ENCODE results near the gene ROR2. TPM values are rescaled to one million over a fixed set of nuclear protein-coding genes. Genes with fewer than 3 reads are reported as not detected.
"Not testable (repeated sequence)": the region's sequence is repeated elsewhere in the genome, so short reads cannot be mapped to it uniquely, and the experiment has no call there.

ROR2 gene
- total and polyA plus RNA-seq, 4 experiments from 2014 or later: 0.17 to 0.31 (median 0.29) TPM; not detected in 1

GRCh38 chr9:91558395-91558794 is 391.6 kb downstream of the ROR2 start:
- Histone ChIP-seq H3K4me3 (ENCODE audit: low read length in 2 of 2) (no peak overlapping the region), H3K27me3 (ENCODE audit: insufficient read depth, low read length) (no peaks in the 10 kb centered on the region), H3K9me3 (ENCODE audit: control insufficient read depth in 1 of 2, low read length in 2 of 2) (no peaks in the 10 kb centered on the region), H3K4me1 (ENCODE audit: insufficient read depth, low read length) (no peaks in the 10 kb centered on the region), H3K36me3 (ENCODE audit: insufficient read depth, low read length) (no peaks in the 10 kb centered on the region), H3K27ac (ENCODE audit: low read depth, low read length) (no peak overlapping the region)
- no peak for DNase-seq
- Mint-ChIP-seq H3K36me3 (no peaks in the 10 kb centered on the region), H3K27ac (no peak overlapping the region), H3K9me3 (no peaks in the 10 kb centered on the region), H3K4me3 (no peak overlapping the region), H3K27me3 (peaks cover 3 to 8% of the 10 kb centered on the region in 2 donors), H3K4me1 (no peaks in the 10 kb centered on the region)
- POLR2A ChIA-PET (ENCODE audit: partially characterized antibody): no interaction called here
- intact Hi-C loops (cut with micrococcal nuclease): no loop called here
- CTCF ChIA-PET (ENCODE audit: partially characterized antibody): no interaction called here

GRCh38 chr9:91557327-91557726 is 392.7 kb downstream of the ROR2 start:
- DNase-seq: no peak
- POLR2A ChIA-PET (ENCODE audit: partially characterized antibody): no interaction called here
- intact Hi-C loops (cut with micrococcal nuclease): no loop called here
- no peaks in the 10 kb centered on the region for H3K27me3 ChIP-seq (ENCODE audit: insufficient read depth, low read length)
- CTCF ChIA-PET (ENCODE audit: partially characterized antibody): no interaction called here
- H3K4me1 ChIP-seq (ENCODE audit: insufficient read depth, low read length): no peaks in the 10 kb centered on the region
- Mint-ChIP-seq H3K4me3 (no peak overlapping the region), H3K9me3 (no peaks in the 10 kb centered on the region), H3K27ac (no peak overlapping the region), H3K36me3 (no peaks in the 10 kb centered on the region), H3K4me1 (no peaks in the 10 kb centered on the region), H3K27me3 (peaks cover 3 to 8% of the 10 kb centered on the region in 2 donors)
- no peaks in the 10 kb centered on the region for H3K36me3 ChIP-seq (ENCODE audit: insufficient read depth, low read length)
- no peaks in the 10 kb centered on the region for H3K9me3 ChIP-seq (ENCODE audit: control insufficient read depth in 1 of 2, low read length in 2 of 2)
- H3K4me3 ChIP-seq (ENCODE audit: low read length in 2 of 2): no peak overlapping the region
- H3K27ac ChIP-seq (ENCODE audit: low read depth, low read length): no peak overlapping the region

- H3K4me1 ChIP-seq (ENCODE audit: insufficient read depth, low read length): no peaks in the 10 kb centered on the region
- H3K36me3 ChIP-seq (ENCODE audit: insufficient read depth, low read length): no peaks in the 10 kb centered on the region
- ChIA-PET CTCF (ENCODE audit: partially characterized antibody) (no interaction called here), POLR2A (ENCODE audit: partially characterized antibody) (no interaction called here)
- Mint-ChIP-seq H3K36me3 (no peaks in the 10 kb centered on the region), H3K4me3 (no peak overlapping the region), H3K27ac (no peak overlapping the region), H3K27me3 (peaks cover 5 to 9% of the 10 kb centered on the region in 2 donors), H3K4me1 (no peaks in the 10 kb centered on the region), H3K9me3 (no peaks in the 10 kb centered on the region)
- H3K27me3 ChIP-seq (ENCODE audit: insufficient read depth, low read length): no peaks in the 10 kb centered on the region
- intact Hi-C loops (cut with micrococcal nuclease): no loop called here
- no peaks in the 10 kb centered on the region for H3K9me3 ChIP-seq (ENCODE audit: control insufficient read depth in 1 of 2, low read length in 2 of 2)
- DNase-seq: no peak
- no peak overlapping the region for H3K4me3 ChIP-seq (ENCODE audit: low read length in 2 of 2)
- no peak overlapping the region for H3K27ac ChIP-seq (ENCODE audit: low read depth, low read length)
These were observed 394.9 kb downstream of the ROR2 start for GRCh38 chr9:91555132-91555531.

GRCh38 chr9:91549177-91549576 is 400.9 kb downstream of the ROR2 start:
- intact Hi-C loops (cut with micrococcal nuclease): no loop called here
- no peak overlapping the region for H3K27ac ChIP-seq (ENCODE audit: low read depth, low read length)
- POLR2A ChIA-PET (ENCODE audit: partially characterized antibody): no interaction called here

GRCh38 chr9:91547081-91547480 is 402.9 kb downstream of the ROR2 start:
- CTCF ChIA-PET (ENCODE audit: partially characterized antibody): no interaction called here
- Histone ChIP-seq H3K36me3 (ENCODE audit: insufficient read depth, low read length) (no peaks in the 10 kb centered on the region), H3K27me3 (ENCODE audit: insufficient read depth, low read length) (no peaks in the 10 kb centered on the region), H3K4me3 (ENCODE audit: low read length in 2 of 2) (no peak overlapping the region), H3K27ac (ENCODE audit: low read depth, low read length) (no peak overlapping the region), H3K9me3 (ENCODE audit: control insufficient read depth in 1 of 2, low read length in 2 of 2) (no peaks in the 10 kb centered on the region), H3K4me1 (ENCODE audit: insufficient read depth, low read length) (no peaks in the 10 kb centered on the region)
- no peak for DNase-seq
- Mint-ChIP-seq H3K4me1 (peaks cover 0 to 2% (median 0%) of the 10 kb centered on the region in 4 donors), H3K36me3 (no peaks in the 10 kb centered on the region), H3K27me3 (peaks cover 3 to 8% of the 10 kb centered on the region in 2 donors), H3K4me3 (no peak overlapping the region), H3K27ac (no peak overlapping the region), H3K9me3 (peaks cover 0 to 2% (median 0%) of the 10 kb centered on the region in 8 donors)
- POLR2A ChIA-PET (ENCODE audit: partially characterized antibody): no interaction called here
- intact Hi-C loops (cut with micrococcal nuclease): no loop called here

More at GRCh38 chr9:91549177-91549576, 400.9 kb downstream of the ROR2 start:
- CTCF ChIA-PET (ENCODE audit: partially characterized antibody): no interaction called here
- Histone ChIP-seq H3K27me3 (ENCODE audit: insufficient read depth, low read length) (no peaks in the 10 kb centered on the region), H3K9me3 (ENCODE audit: control insufficient read depth in 1 of 2, low read length in 2 of 2) (no peaks in the 10 kb centered on the region), H3K4me1 (ENCODE audit: insufficient read depth, low read length) (no peaks in the 10 kb centered on the region), H3K36me3 (ENCODE audit: insufficient read depth, low read length) (no peaks in the 10 kb centered on the region), H3K4me3 (ENCODE audit: low read length in 2 of 2) (no peak overlapping the region)
- H3K27me3 Mint-ChIP-seq: peaks cover 3 to 8% of the 10 kb centered on the region in 2 donors
- H3K36me3 Mint-ChIP-seq: no peaks in the 10 kb centered on the region
- H3K27ac Mint-ChIP-seq: no peak overlapping the region
- no peak overlapping the region for H3K4me3 Mint-ChIP-seq
- H3K9me3 Mint-ChIP-seq: no peaks in the 10 kb centered on the region
- peaks cover 0 to 2% (median 0%) of the 10 kb centered on the region in 4 donors for H3K4me1 Mint-ChIP-seq
- no peak for DNase-seq

- Histone ChIP-seq H3K36me3 (ENCODE audit: insufficient read depth, low read length) (no peaks in the 10 kb centered on the region), H3K9me3 (ENCODE audit: control insufficient read depth in 1 of 2, low read length in 2 of 2) (no peaks in the 10 kb centered on the region), H3K27me3 (ENCODE audit: insufficient read depth, low read length) (no peaks in the 10 kb centered on the region), H3K27ac (ENCODE audit: low read depth, low read length) (no peak overlapping the region), H3K4me1 (ENCODE audit: insufficient read depth, low read length) (no peaks in the 10 kb centered on the region), H3K4me3 (ENCODE audit: low read length in 2 of 2) (no peak overlapping the region)
- Mint-ChIP-seq H3K4me1 (peaks cover 0 to 2% (median 0%) of the 10 kb centered on the region in 4 donors), H3K9me3 (peaks cover 0 to 2% (median 0%) of the 10 kb centered on the region in 8 donors), H3K27ac (no peak overlapping the region), H3K27me3 (peaks cover 1 to 5% of the 10 kb centered on the region in 2 donors), H3K4me3 (no peak overlapping the region), H3K36me3 (no peaks in the 10 kb centered on the region)
- ChIA-PET CTCF (ENCODE audit: partially characterized antibody) (no interaction called here), POLR2A (ENCODE audit: partially characterized antibody) (no interaction called here)
- no peak for DNase-seq
- intact Hi-C loops (cut with micrococcal nuclease): no loop called here
These were observed 403.5 kb downstream of the ROR2 start for GRCh38 chr9:91546574-91546973.

GRCh38 chr9:91541734-91542133 is 408.3 kb downstream of the ROR2 start:
- Histone ChIP-seq H3K4me1 (ENCODE audit: insufficient read depth, low read length) (peaks cover 5% of the 10 kb centered on the region), H3K9me3 (ENCODE audit: control insufficient read depth in 1 of 2, low read length in 2 of 2) (no peaks in the 10 kb centered on the region), H3K27me3 (ENCODE audit: insufficient read depth, low read length) (no peaks in the 10 kb centered on the region), H3K36me3 (ENCODE audit: insufficient read depth, low read length) (no peaks in the 10 kb centered on the region), H3K27ac (ENCODE audit: low read depth, low read length) (no peak overlapping the region), H3K4me3 (ENCODE audit: low read length in 2 of 2) (no peak overlapping the region)
- POLR2A ChIA-PET (ENCODE audit: partially characterized antibody): no interaction called here
- CTCF ChIA-PET (ENCODE audit: partially characterized antibody): no interaction called here
- no peak for DNase-seq
- intact Hi-C loops (cut with micrococcal nuclease): no loop called here
- Mint-ChIP-seq H3K4me3 (no peak overlapping the region), H3K27ac (no peak overlapping the region), H3K36me3 (no peaks in the 10 kb centered on the region), H3K9me3 (peaks cover 0 to 2% (median 0%) of the 10 kb centered on the region in 8 donors), H3K27me3 (peaks cover 0 to 4% of the 10 kb centered on the region in 2 donors), H3K4me1 (peaks cover 8 to 11% (median 9%) of the 10 kb centered on the region in 4 donors)

- Mint-ChIP-seq H3K27ac (peak overlapping the region in 5 of 7 donors; percentile 8 to 76 (median 33)), H3K4me1 (peaks cover 8 to 11% (median 9%) of the 10 kb centered on the region in 4 donors), H3K4me3 (peak overlapping the region in 7 of 8 donors; percentile 2 to 64 (median 49))
- H3K4me3 ChIP-seq (ENCODE audit: low read length in 2 of 2); H3K9me3 Mint-ChIP-seq; intact Hi-C loops (cut with micrococcal nuclease); H3K27me3 ChIP-seq (ENCODE audit: insufficient read depth, low read length); H3K4me1 ChIP-seq (ENCODE audit: insufficient read depth, low read length); POLR2A ChIA-PET (ENCODE audit: partially characterized antibody); H3K9me3 ChIP-seq (ENCODE audit: control insufficient read depth in 1 of 2, low read length in 2 of 2); H3K36me3 ChIP-seq (ENCODE audit: insufficient read depth, low read length); H3K27me3 Mint-ChIP-seq; H3K36me3 Mint-ChIP-seq; H3K27ac ChIP-seq (ENCODE audit: low read depth, low read length); CTCF ChIA-PET (ENCODE audit: partially characterized antibody): not testable (repeated sequence)
- peak in 1 of 5 donors; percentile 2 for DNase-seq
These were observed 409.5 kb downstream of the ROR2 start for GRCh38 chr9:91540506-91540905.
